GM12892 (cell line): ENCODE results near the gene TEKTIP1.

ENCODE experiments used
- POLR2A ChIP-seq: IDR thresholded peaks from 2 replicates; pipeline ENCODE4 v1.6.1; 2011; ENCODE audit warnings: low read depth, low read length, control low read depth
- POLR2AphosphoS5 ChIP-seq: IDR thresholded peaks from 2 replicates; pipeline ENCODE4 v1.6.1; 2011; ENCODE audit warnings: low read depth, low read length, control low read depth
- TAF1 ChIP-seq: IDR thresholded peaks from 2 replicates; pipeline ENCODE4 v1.6.1; 2011; ENCODE audit warnings: low read depth, mild to moderate bottlenecking, control low read depth, low read length, borderline replicate concordance

- TF ChIP-seq TAF1 (peak; percentile 99), POLR2A (peak; percentile 93), POLR2AphosphoS5 (peak; percentile 67)
Measured at GRCh38 chr19:3500429-3501101, 38.4 kb upstream of the TEKTIP1 start, which contains the start of gene DOHH.
